GM12878 (cell line): ENCODE measurements around the gene COL25A1. TPM values are rescaled to one million over a fixed set of nuclear protein-coding genes. Genes with fewer than 3 reads are reported as not detected.

Experiments used
- ATAC-seq: fragments of 200-7000 bp; cut with Tn5 transposase; 3 replicates; pipeline ENCODE4 v1.9.1; 2020; ENCODE audit warnings: mild to moderate bottlenecking, moderate library complexity
- BruUV-seq: library from RNA; stranded (reverse); fragments of 400-500 nt; replicated peaks from 2 replicates; lab custom pipeline; 2021; lab: Mats Ljungman, UMichigan
- CTCF ChIA-PET: fragments of 300-600 bp; sonication (Branson Sonifier 250); formaldehyde crosslinking; extraction: SDS; loops from one replicate; lab custom pipeline; 2021; ENCODE audit warnings: inconsistent platforms; lab: Yijun Ruan, JAX
- POLR2A ChIA-PET: fragments of 350-600 bp; formaldehyde crosslinking; extraction: SDS; loops from one replicate; lab custom pipeline; 2021; ENCODE audit warnings: inconsistent platforms; lab: Charles Lee
- RAD21 ChIA-PET: fragments of 300-600 bp; sonication (Branson Sonifier 250); formaldehyde crosslinking; loops from one replicate; lab custom pipeline; 2023; ENCODE audit warnings: antibody characterized with exemption; ENCODE audit not compliant: unreplicated experiment; lab: Charles Lee
- SMC1A ChIA-PET: fragments of 300-600 bp; sonication (Branson Sonifier 250); formaldehyde crosslinking; loops from one replicate; lab custom pipeline; 2023; ENCODE audit not compliant: unreplicated experiment, uncharacterized antibody; lab: Charles Lee
- DNase-seq: peaks from one replicate; pipeline ENCODE4 v3.0.0-alpha.2; 2011; ENCODE audit warnings: low read depth, low spot score
- FAIRE-seq: peaks from 3 replicates; lab custom pipeline; 2011; peaks lifted over from hg19 to GRCh38; lab: Jason Lieb, UNC
- H2AFZ ChIP-seq: 2 replicates; pipeline ENCODE4 v1.6.0; 2011; ENCODE audit warnings: low read depth, low read length, control low read depth; ENCODE audit not compliant: control insufficient read depth
- H3K27ac ChIP-seq: 2 replicates; pipeline ENCODE4 v1.5.1; 2011; ENCODE audit warnings: control low read depth; ENCODE audit not compliant: control insufficient read depth, insufficient read depth
- H3K27me3 ChIP-seq, 2 experiments: replicated peaks in 1 of 2; 2 replicates each; pipeline versions ENCODE4 v1.6.0 to v1.6.1; 2011; ENCODE audit warnings: low read length in 1 of 2; ENCODE audit not compliant: control insufficient read depth in 2 of 2, insufficient read depth in 2 of 2
- H3K36me3 ChIP-seq, 2 experiments: 2 replicates each; pipeline ENCODE4 v1.5.1; 2011; ENCODE audit warnings: low read length in 1 of 2; ENCODE audit not compliant: control insufficient read depth in 2 of 2, insufficient read depth in 2 of 2
- H3K4me1 ChIP-seq: 2 replicates; pipeline ENCODE4 v1.6.1; 2011; ENCODE audit warnings: mild to moderate bottlenecking, low read length, moderate library complexity, mixed read lengths; ENCODE audit not compliant: control insufficient read depth, insufficient read depth
- H3K4me2 ChIP-seq: 2 replicates; pipeline ENCODE4 v1.6.0; 2011; ENCODE audit warnings: control low read depth; ENCODE audit not compliant: control insufficient read depth, insufficient read depth
- H3K4me3 ChIP-seq: fragments of 200-600 bp; sonication (generic); 2 replicates; pipeline ENCODE4 v1.5.1; 2016
- H3K79me2 ChIP-seq: 2 replicates; pipeline ENCODE4 v1.6.0; 2011; ENCODE audit warnings: low read length; ENCODE audit not compliant: control insufficient read depth, insufficient read depth
- H3K9ac ChIP-seq: 2 replicates; pipeline ENCODE4 v1.8.0; 2011; ENCODE audit warnings: low read length, control low read depth, mixed read lengths; ENCODE audit not compliant: control insufficient read depth, insufficient read depth
- H3K9me3 ChIP-seq: replicated peaks from 3 replicates; pipeline ENCODE4 v1.5.1; 2011; ENCODE audit warnings: mild to moderate bottlenecking, low read length; ENCODE audit not compliant: control insufficient read depth, insufficient read depth
- H4K20me1 ChIP-seq: 2 replicates; pipeline ENCODE4 v1.6.0; 2011; ENCODE audit not compliant: control insufficient read depth, insufficient read depth
- BCL11A ChIP-seq: IDR thresholded peaks from 2 replicates; pipeline ENCODE4 v1.6.1; 2011; ENCODE audit warnings: low read depth, low read length
- CBFB ChIP-seq: IDR thresholded peaks from 2 replicates; pipeline ENCODE4 v1.6.1; 2016; ENCODE audit warnings: antibody characterized with exemption, low read depth
- EP300 ChIP-seq, 2 experiments: fragments of 150-350 bp in 1 of 2; IDR thresholded peaks; 2 replicates each; pipeline ENCODE4 v1.6.1; 2011 to 2012; ENCODE audit warnings: low read depth in 2 of 2, low read length in 2 of 2, borderline replicate concordance in 1 of 2, improper control_type of control experiment in 1 of 2, inconsistent platforms in 1 of 2; ENCODE audit not compliant: control insufficient read depth in 1 of 2
- HCFC1 ChIP-seq: fragments of 150-350 bp; IDR thresholded peaks from 2 replicates; pipeline ENCODE4 v1.6.1; 2014; ENCODE audit warnings: low read length
- JUND ChIP-seq: IDR thresholded peaks from 2 replicates; pipeline ENCODE4 v1.6.1; 2012; ENCODE audit warnings: low read depth, mild to moderate bottlenecking, low read length, improper control_type of control experiment, moderate library complexity
- NFYA ChIP-seq: IDR thresholded peaks from 2 replicates; pipeline ENCODE4 v1.6.1; 2011; ENCODE audit warnings: low read depth, mild to moderate bottlenecking, low read length, improper control_type of control experiment, borderline replicate concordance
- POLR2AphosphoS5 ChIP-seq: IDR thresholded peaks from 2 replicates; pipeline ENCODE4 v1.6.1; 2011; ENCODE audit warnings: mild to moderate bottlenecking, low read length, inconsistent platforms
- SIX5 ChIP-seq: IDR thresholded peaks from 2 replicates; pipeline ENCODE4 v1.6.1; 2011; ENCODE audit warnings: mild to moderate bottlenecking, low read depth, low read length, moderate library complexity; ENCODE audit not compliant: severe bottlenecking
- SMC3 ChIP-seq: IDR thresholded peaks from 2 replicates; pipeline ENCODE4 v1.6.1; 2011; ENCODE audit warnings: low read length, improper control_type of control experiment, borderline replicate concordance
- SRF ChIP-seq, 2 experiments: IDR thresholded peaks; 2 replicates each; pipeline ENCODE4 v1.6.1; 2011; ENCODE audit warnings: low read depth in 2 of 2, low read length in 2 of 2, mild to moderate bottlenecking in 1 of 2, moderate library complexity in 1 of 2
- TCF12 ChIP-seq: IDR thresholded peaks from 2 replicates; pipeline ENCODE4 v1.6.1; 2011; ENCODE audit warnings: low read depth, mild to moderate bottlenecking, low read length
- ZBED1 ChIP-seq: IDR thresholded peaks from 2 replicates; pipeline ENCODE4 v1.6.1; 2016; ENCODE audit warnings: borderline replicate concordance
- ZNF24 ChIP-seq: fragments of 450-650 bp; IDR thresholded peaks from 2 replicates; pipeline ENCODE4 v1.6.1; 2017; ENCODE audit warnings: antibody characterized with exemption, mild to moderate bottlenecking
- WGBS: methylation state at CpG from one replicate; pipeline ENCODE4 v1.1.6; 2016; ENCODE audit warnings: low lambda C conversion rate; ENCODE audit not compliant: insufficient replicate concordance, insufficient coverage; ENCODE audit errors: missing lambda C conversion rate; 5-methylcytosine and 5-hydroxymethylcytosine counted together
- in situ Hi-C: fragments of 300-500 bp; cut with MboI; formaldehyde crosslinking; loops from 9 replicates; pipeline ENCODE4 v1.14.3; 2018; ENCODE audit warnings: mixed read lengths
- intact Hi-C: fragments of 100-400 bp; cut with micrococcal nuclease; formaldehyde crosslinking; loops from one replicate; pipeline ENCODE4 v1.14.2; 2022; ENCODE audit not compliant: unreplicated experiment
- polyA plus RNA-seq, 11 experiments: library from polyadenylated mRNA; depleted of rRNA in 4 of 11; unstranded in 6 of 11; stranded (reverse) in 5 of 11; fragments of >200 nt; fragmentation: Nextera tagmentation in 4 of 11; fragmentation: Illumina TruSeq in 1 of 11; extraction: Ambion mirVana in 4 of 11; extraction: Trizol in 1 of 11; gene quantifications; 1 replicate in 1 of 11; 2 replicates in 10 of 11; pipeline versions ENCODE4 v1.2.1 to v1.2.3, GENCODE V29; 2011 to 2016; ENCODE audit warnings: inconsistent platforms in 2 of 11, missing spikeins in 2 of 11, low read depth in 1 of 11
- total RNA-seq, 4 experiments: library from RNA; depleted of rRNA in 3 of 4; stranded (reverse); fragments of >200 nt in 3 of 4; fragmentation: Illumina TruSeq in 1 of 4; extraction: Trizol in 1 of 4; gene quantifications; 2 replicates each; pipeline versions ENCODE4 v1.2.1 to v1.2.3, GENCODE V29; 2013 to 2021
- TF ChIP-seq, protein P1 (sequence below): fragments of 450-650 bp; IDR thresholded peaks from 2 replicates; pipeline ENCODE4 v1.6.1; 2017; ENCODE audit warnings: mild to moderate bottlenecking, low read depth, inconsistent platforms; ENCODE audit not compliant: poor library complexity, severe bottlenecking
- TF ChIP-seq, protein P2 (sequence below): IDR thresholded peaks from 2 replicates; pipeline ENCODE4 v1.6.1; 2012; ENCODE audit warnings: mild to moderate bottlenecking, low read depth, low read length

COL25A1 gene
- total and polyA plus RNA-seq, 10 of the 15 experiments (the other 5 are each of a cell fraction or from before 2014, with no cell fraction given) = 0.01 to 0.26 (median 0.12) TPM; not detected in 6

DNA sequence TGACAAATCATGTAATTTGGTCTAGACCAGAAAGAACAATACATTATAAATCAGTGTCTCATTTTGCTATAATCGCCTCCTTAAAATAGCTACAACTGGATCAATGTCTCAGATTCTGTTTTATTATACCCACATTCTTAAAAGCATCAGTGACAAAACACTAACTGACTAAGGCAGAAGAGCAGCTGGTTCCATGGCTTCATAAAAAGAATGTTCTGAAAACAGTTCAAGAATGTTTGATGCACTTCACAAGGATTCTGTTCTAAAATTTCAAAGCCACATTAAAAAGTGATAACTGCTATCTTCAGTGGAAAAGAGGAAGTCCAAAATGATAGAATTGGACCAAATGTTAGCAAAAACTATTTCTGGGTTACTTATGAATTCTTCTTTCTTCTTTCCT lies 69.8 kb downstream of the COL25A1 start:
- Histone ChIP-seq H3K9ac (no peak overlapping the region), H3K27ac (no peak overlapping the region), H3K27me3 (no peaks in the 10 kb centered on the region; a peak in 1 of 4 replicates), H4K20me1 (no peaks in the 10 kb centered on the region), H3K9me3 (no peaks in the 10 kb centered on the region), H2AFZ (no peak overlapping the region), H3K4me2 (no peak overlapping the region), H3K79me2 (no peaks in the 10 kb centered on the region), H3K4me3 (no peak overlapping the region), H3K4me1 (no peaks in the 10 kb centered on the region), H3K36me3 (no peaks in the 10 kb centered on the region)
- no TSS peak for BruUV-seq
- ChIA-PET SMC1A (interaction anchor here (1.0 kb wide), 1 partner anchor 61 kb away, joined by 4 read pairs; no protein-coding TSS in a partner anchor), POLR2A (no interaction called here), CTCF (interaction anchor here (0.8 kb wide), 2 partner anchors 117 to 173 kb away, joined by 3 read pairs; no protein-coding TSS in a partner anchor), RAD21 (interaction anchor here (1.7 kb wide), 1 partner anchor 66 kb away, joined by 4 read pairs; no protein-coding TSS in a partner anchor)
- no peak for DNase-seq
- no peak for FAIRE-seq
- ATAC-seq = no peak
- in situ Hi-C loops (no loop called here), intact Hi-C loops (no loop called here)
- 0% methylated on average over 1 of the region's 1 CpG for WGBS
- TF ChIP-seq SMC3 (no peak), EP300 (IDR thresholded peaks at IDR 0.05; ENCODE audit: borderline replicate concordance in 1 of 2, control insufficient read depth in 1 of 2, low read depth in 2 of 2, low read length in 2 of 2) (no peak), BCL11A (no peak), SRF (IDR thresholded peaks at IDR 0.05; ENCODE audit: low read depth in 2 of 2, low read length in 2 of 2) (no peak), CBFB (no peak), ZNF24 (no peak), ZBED1 (no peak), NFYA (no peak), JUND (no peak), POLR2AphosphoS5 (no peak), SIX5 (no peak), HCFC1 (no peak), TCF12 (no peak)
- TF ChIP-seq, protein P1, sequence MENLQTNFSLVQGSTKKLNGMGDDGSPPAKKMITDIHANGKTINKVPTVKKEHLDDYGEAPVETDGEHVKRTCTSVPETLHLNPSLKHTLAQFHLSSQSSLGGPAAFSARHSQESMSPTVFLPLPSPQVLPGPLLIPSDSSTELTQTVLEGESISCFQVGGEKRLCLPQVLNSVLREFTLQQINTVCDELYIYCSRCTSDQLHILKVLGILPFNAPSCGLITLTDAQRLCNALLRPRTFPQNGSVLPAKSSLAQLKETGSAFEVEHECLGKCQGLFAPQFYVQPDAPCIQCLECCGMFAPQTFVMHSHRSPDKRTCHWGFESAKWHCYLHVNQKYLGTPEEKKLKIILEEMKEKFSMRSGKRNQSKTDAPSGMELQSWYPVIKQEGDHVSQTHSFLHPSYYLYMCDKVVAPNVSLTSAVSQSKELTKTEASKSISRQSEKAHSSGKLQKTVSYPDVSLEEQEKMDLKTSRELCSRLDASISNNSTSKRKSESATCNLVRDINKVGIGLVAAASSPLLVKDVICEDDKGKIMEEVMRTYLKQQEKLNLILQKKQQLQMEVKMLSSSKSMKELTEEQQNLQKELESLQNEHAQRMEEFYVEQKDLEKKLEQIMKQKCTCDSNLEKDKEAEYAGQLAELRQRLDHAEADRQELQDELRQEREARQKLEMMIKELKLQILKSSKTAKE = no peak
- TF ChIP-seq, protein P2, sequence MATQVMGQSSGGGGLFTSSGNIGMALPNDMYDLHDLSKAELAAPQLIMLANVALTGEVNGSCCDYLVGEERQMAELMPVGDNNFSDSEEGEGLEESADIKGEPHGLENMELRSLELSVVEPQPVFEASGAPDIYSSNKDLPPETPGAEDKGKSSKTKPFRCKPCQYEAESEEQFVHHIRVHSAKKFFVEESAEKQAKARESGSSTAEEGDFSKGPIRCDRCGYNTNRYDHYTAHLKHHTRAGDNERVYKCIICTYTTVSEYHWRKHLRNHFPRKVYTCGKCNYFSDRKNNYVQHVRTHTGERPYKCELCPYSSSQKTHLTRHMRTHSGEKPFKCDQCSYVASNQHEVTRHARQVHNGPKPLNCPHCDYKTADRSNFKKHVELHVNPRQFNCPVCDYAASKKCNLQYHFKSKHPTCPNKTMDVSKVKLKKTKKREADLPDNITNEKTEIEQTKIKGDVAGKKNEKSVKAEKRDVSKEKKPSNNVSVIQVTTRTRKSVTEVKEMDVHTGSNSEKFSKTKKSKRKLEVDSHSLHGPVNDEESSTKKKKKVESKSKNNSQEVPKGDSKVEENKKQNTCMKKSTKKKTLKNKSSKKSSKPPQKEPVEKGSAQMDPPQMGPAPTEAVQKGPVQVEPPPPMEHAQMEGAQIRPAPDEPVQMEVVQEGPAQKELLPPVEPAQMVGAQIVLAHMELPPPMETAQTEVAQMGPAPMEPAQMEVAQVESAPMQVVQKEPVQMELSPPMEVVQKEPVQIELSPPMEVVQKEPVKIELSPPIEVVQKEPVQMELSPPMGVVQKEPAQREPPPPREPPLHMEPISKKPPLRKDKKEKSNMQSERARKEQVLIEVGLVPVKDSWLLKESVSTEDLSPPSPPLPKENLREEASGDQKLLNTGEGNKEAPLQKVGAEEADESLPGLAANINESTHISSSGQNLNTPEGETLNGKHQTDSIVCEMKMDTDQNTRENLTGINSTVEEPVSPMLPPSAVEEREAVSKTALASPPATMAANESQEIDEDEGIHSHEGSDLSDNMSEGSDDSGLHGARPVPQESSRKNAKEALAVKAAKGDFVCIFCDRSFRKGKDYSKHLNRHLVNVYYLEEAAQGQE = no peak
